A549 (cell line): ENCODE data around the gene RAX. TPM values are rescaled to one million over a fixed set of nuclear protein-coding genes. Genes with fewer than 3 reads are reported as not detected.

Experiments used
- ATAC-seq, 2 experiments: fragments of 200-7000 bp in 1 of 2; fragments of >200 bp in 1 of 2; cut with Nextera tagmentation in 1 of 2; cut with Tn5 transposase in 1 of 2; 3 replicates each; pipeline versions ENCODE4 v1.8.0 to v1.9.1; 2018 to 2020; ENCODE audit warnings: mild to moderate bottlenecking in 1 of 2, moderate library complexity in 1 of 2
- CTCF ChIA-PET: fragments of 300-600 bp; sonication (Branson Sonifier 250); formaldehyde crosslinking; extraction: SDS; loops from one replicate; lab custom pipeline; 2021; ENCODE audit warnings: antibody characterized with exemption, inconsistent platforms; lab: Yijun Ruan, JAX
- POLR2A ChIA-PET: fragments of 350-600 bp; formaldehyde crosslinking; extraction: SDS; loops from one replicate; lab custom pipeline; 2021; ENCODE audit warnings: antibody characterized with exemption, inconsistent platforms; lab: Yijun Ruan, JAX
- DNase-seq, 2 experiments: peaks; one replicate each; pipeline versions ENCODE4 v3.0.0 to v3.0.0-alpha.2; 2011 to 2016; ENCODE audit warnings: low read depth in 1 of 2, low spot score in 1 of 2
- FAIRE-seq: peaks from 2 replicates; lab custom pipeline; 2011; peaks lifted over from hg19 to GRCh38; lab: Jason Lieb, UNC
- H3K27ac ChIP-seq, 2 experiments: fragments of >200 bp; sonication (Bioruptor Twin); formaldehyde crosslinking; 3 replicates each; pipeline ENCODE4 v1.5.1; 2016 to 2017
- H3K4me1 ChIP-seq: fragments of >200 bp; sonication (Bioruptor Twin); formaldehyde crosslinking; 3 replicates; pipeline ENCODE4 v1.6.1; 2016
- H3K4me2 ChIP-seq: fragments of >200 bp; sonication (Bioruptor Twin); formaldehyde crosslinking; 3 replicates; pipeline ENCODE4 v1.6.1; 2016
- H3K4me3 ChIP-seq: fragments of >200 bp; sonication (Bioruptor Twin); formaldehyde crosslinking; 3 replicates; pipeline ENCODE4 v1.5.1; 2016
- H3K9me3 ChIP-seq: fragments of >200 bp; sonication (Bioruptor Twin); formaldehyde crosslinking; 3 replicates; pipeline ENCODE4 v1.6.1; 2016
- CHD2 ChIP-seq: fragments of 150-350 bp; IDR thresholded peaks from 2 replicates; pipeline ENCODE4 v1.6.1; 2014; ENCODE audit warnings: low read length; ENCODE audit not compliant: partially characterized antibody
- EHF ChIP-seq: fragments of 250-450 bp; sonication (Bioruptor Pico); IDR thresholded peaks from 2 replicates; pipeline ENCODE4 v1.5.0; 2020; ENCODE audit warnings: mild to moderate bottlenecking
- EP300 ChIP-seq, 2 experiments: fragments of >200 bp; sonication (Bioruptor Twin); formaldehyde crosslinking; IDR thresholded peaks; 2 replicates in 1 of 2; 3 replicates in 1 of 2; pipeline ENCODE4 v1.6.1; 2016 to 2017
- ESRRA ChIP-seq: fragments of 150-350 bp; IDR thresholded peaks from 2 replicates; pipeline ENCODE4 v1.6.1; 2014; ENCODE audit warnings: mild to moderate bottlenecking, low read length, borderline replicate concordance
- FOSL2 ChIP-seq, 2 experiments: fragments of 450-650 bp in 1 of 2; fragments of >200 bp in 1 of 2; sonication (Bioruptor Twin) in 1 of 2; formaldehyde crosslinking; IDR thresholded peaks; 2 replicates each; pipeline versions ENCODE4 v1.5.0 to v1.6.1; 2016 to 2020; ENCODE audit warnings: mild to moderate bottlenecking in 1 of 2, moderate library complexity in 1 of 2
- KDM5A ChIP-seq: fragments of 200-600 bp; sonication (generic); IDR thresholded peaks from 2 replicates; pipeline ENCODE4 v1.6.1; 2016; ENCODE audit warnings: antibody characterized with exemption, mild to moderate bottlenecking
- MAFK ChIP-seq: fragments of 450-650 bp; IDR thresholded peaks from 2 replicates; pipeline ENCODE4 v1.6.1; 2014; ENCODE audit not compliant: partially characterized antibody
- MAZ ChIP-seq: fragments of 150-350 bp; IDR thresholded peaks from 2 replicates; pipeline ENCODE4 v1.6.1; 2014; ENCODE audit warnings: antibody characterized with exemption, low read depth, low read length, borderline replicate concordance
- NPAS2 ChIP-seq: fragments of 250-450 bp; sonication (Bioruptor Pico); IDR thresholded peaks from 2 replicates; pipeline ENCODE4 v1.8.0; 2022; ENCODE audit warnings: mild to moderate bottlenecking, moderate library complexity, borderline replicate concordance
- NR3C1 ChIP-seq: fragments of >200 bp; sonication (Bioruptor Twin); formaldehyde crosslinking; IDR thresholded peaks from 3 replicates; pipeline ENCODE4 v1.6.1; 2017
- POLR2AphosphoS2 ChIP-seq: conservative IDR thresholded peaks from 2 replicates; pipeline ENCODE4 v1.6.1; 2012; ENCODE audit warnings: low read length, improper control_type of control experiment, inconsistent platforms
- SMC3 ChIP-seq: fragments of >200 bp; sonication (Bioruptor Twin); formaldehyde crosslinking; IDR thresholded peaks from 3 replicates; pipeline ENCODE4 v1.6.1; 2018; ENCODE audit warnings: inconsistent platforms
- TFCP2L1 ChIP-seq: fragments of 250-450 bp; sonication (Bioruptor Pico); IDR thresholded peaks from 2 replicates; pipeline ENCODE4 v1.5.0; 2021; ENCODE audit warnings: mild to moderate bottlenecking
- TP53 ChIP-seq: fragments of 250-450 bp; sonication (Bioruptor Pico); IDR thresholded peaks from 2 replicates; pipeline ENCODE4 v1.5.0; 2021; ENCODE audit warnings: mild to moderate bottlenecking, moderate library complexity
- ZC3H11A ChIP-seq: fragments of 450-650 bp; IDR thresholded peaks from 2 replicates; pipeline ENCODE4 v1.6.1; 2014; ENCODE audit warnings: antibody characterized with exemption, mild to moderate bottlenecking
- WGBS: methylation state at CpG from one replicate; pipeline ENCODE4 v1.1.6; 2017; ENCODE audit errors: missing lambda C conversion rate; 5-methylcytosine and 5-hydroxymethylcytosine counted together
- polyA plus RNA-seq, 4 experiments: library from polyadenylated mRNA; depleted of rRNA in 3 of 4; stranded (reverse); fragments of >200 nt; fragmentation: RNase III in 1 of 4; extraction: RNeasy Plus Mini Kit Qiagen cat#74134 plus additional on column Dnase treatment in 1 of 4; gene quantifications; 2 replicates in 3 of 4; 3 replicates in 1 of 4; pipeline ENCODE4 v1.2.3, GENCODE V29; 2011 to 2017
- TF ChIP-seq, protein P1 (sequence below): fragments of >200 bp; sonication (Bioruptor Twin); formaldehyde crosslinking; IDR thresholded peaks from 2 replicates; pipeline ENCODE4 v1.6.1; 2016
- TF ChIP-seq, protein P2 (sequence below): IDR thresholded peaks from 2 replicates; pipeline ENCODE4 v1.6.1; 2012
- TF ChIP-seq, protein P3 (sequence below): fragments of 450-650 bp; IDR thresholded peaks from 2 replicates; pipeline ENCODE4 v1.6.1; 2014; ENCODE audit warnings: antibody characterized with exemption
- TF ChIP-seq, protein P4 (sequence below): fragments of >200 bp; sonication (Bioruptor Twin); formaldehyde crosslinking; IDR thresholded peaks from 3 replicates; pipeline ENCODE4 v1.6.1; 2016
- TF ChIP-seq, protein P5 (sequence below): fragments of 250-450 bp; sonication (Bioruptor Pico); IDR thresholded peaks from 2 replicates; pipeline ENCODE4 v1.5.0; 2021; ENCODE audit warnings: mild to moderate bottlenecking, moderate library complexity, borderline replicate concordance

The RAX gene
- polyA plus RNA-seq, 2 of the 4 experiments (the other 2 are of a cell fraction): not detected

DNA sequence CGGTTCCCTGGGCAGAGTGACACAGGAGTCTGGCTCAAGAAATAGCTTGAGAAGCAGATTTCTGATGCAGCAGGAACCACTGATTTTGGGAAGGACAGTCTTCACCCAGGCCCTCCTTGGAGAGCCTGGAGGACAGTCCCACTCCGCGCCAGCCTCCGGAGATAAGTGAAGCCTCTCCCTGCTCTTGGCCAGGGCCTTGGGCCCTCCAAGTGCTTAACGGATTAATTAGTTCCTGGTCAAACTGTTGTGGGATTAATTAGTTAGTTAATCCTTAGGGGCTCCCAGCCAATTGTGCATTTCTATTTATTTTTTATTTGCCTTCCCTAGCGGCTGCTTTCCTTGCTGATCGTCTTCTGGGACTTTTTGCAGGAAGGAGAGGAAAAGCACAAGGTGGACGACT is 25.6 kb upstream of the RAX start:
- Histone ChIP-seq H3K4me3 (no peak overlapping the region), H3K27ac (no peak overlapping the region)
- DNase-seq: no peak
- CTCF ChIA-PET: no interaction called here
- 56% methylated on average over 8 of the region's 8 CpGs for WGBS
- TF ChIP-seq EHF (CRISPR knock-in tag) (no peak), ESRRA (no peak), POLR2AphosphoS2 (no peak), NR3C1 (no peak), MAFK (no peak), SMC3 (no peak), KDM5A (no peak)
- TF ChIP-seq, protein P1, sequence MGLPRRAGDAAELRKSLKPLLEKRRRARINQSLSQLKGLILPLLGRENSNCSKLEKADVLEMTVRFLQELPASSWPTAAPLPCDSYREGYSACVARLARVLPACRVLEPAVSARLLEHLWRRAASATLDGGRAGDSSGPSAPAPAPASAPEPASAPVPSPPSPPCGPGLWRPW: no peak
- TF ChIP-seq, protein P2, sequence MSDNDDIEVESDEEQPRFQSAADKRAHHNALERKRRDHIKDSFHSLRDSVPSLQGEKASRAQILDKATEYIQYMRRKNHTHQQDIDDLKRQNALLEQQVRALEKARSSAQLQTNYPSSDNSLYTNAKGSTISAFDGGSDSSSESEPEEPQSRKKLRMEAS: no peak
- TF ChIP-seq, protein P3, sequence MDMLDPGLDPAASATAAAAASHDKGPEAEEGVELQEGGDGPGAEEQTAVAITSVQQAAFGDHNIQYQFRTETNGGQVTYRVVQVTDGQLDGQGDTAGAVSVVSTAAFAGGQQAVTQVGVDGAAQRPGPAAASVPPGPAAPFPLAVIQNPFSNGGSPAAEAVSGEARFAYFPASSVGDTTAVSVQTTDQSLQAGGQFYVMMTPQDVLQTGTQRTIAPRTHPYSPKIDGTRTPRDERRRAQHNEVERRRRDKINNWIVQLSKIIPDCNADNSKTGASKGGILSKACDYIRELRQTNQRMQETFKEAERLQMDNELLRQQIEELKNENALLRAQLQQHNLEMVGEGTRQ: no peak
- TF ChIP-seq, protein P4, sequence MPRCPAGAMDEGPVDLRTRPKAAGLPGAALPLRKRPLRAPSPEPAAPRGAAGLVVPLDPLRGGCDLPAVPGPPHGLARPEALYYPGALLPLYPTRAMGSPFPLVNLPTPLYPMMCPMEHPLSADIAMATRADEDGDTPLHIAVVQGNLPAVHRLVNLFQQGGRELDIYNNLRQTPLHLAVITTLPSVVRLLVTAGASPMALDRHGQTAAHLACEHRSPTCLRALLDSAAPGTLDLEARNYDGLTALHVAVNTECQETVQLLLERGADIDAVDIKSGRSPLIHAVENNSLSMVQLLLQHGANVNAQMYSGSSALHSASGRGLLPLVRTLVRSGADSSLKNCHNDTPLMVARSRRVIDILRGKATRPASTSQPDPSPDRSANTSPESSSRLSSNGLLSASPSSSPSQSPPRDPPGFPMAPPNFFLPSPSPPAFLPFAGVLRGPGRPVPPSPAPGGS: no peak
- TF ChIP-seq, all 56 proteins: peak for 0
- no peaks in the 10 kb centered on the region for H3K9me3 ChIP-seq
- no peak for FAIRE-seq
- no peaks in the 10 kb centered on the region for H3K4me1 ChIP-seq
- POLR2A ChIA-PET: no interaction called here
- no peak for ATAC-seq
- no peak overlapping the region for H3K4me2 ChIP-seq

DNA sequence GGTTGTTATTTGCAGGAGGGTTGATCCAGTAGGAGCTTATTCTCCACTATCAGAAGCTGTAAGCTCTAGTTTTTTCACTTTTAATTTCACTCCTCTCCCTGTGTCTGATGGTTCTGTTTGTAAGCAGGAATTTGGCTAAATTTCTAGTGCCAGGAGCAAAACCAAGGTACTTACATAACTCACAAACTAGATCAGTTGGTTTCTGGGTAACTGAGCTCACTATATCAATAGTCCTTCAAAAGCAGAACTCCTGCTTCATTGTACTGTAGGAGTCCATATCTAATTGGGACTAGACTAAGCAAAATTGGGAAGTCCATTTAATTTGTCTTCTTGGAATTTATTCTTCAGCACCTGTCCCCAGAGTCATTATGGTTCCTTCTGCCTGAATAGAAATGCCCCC is 20.1 kb upstream of the RAX start:
- ChIA-PET POLR2A (no interaction called here), CTCF (no interaction called here)
- no peak for TF ChIP-seq TP53 (CRISPR knock-in tag)
- no peak for TF ChIP-seq KDM5A
- no peak for TF ChIP-seq MAZ
- no peak for TF ChIP-seq NPAS2 (CRISPR knock-in tag)
- no peak for TF ChIP-seq EP300 (IDR thresholded peaks at IDR 0.05)
- Histone ChIP-seq H3K27ac (no peak overlapping the region), H3K4me2 (no peak overlapping the region), H3K4me3 (no peak overlapping the region), H3K9me3 (no peaks in the 10 kb centered on the region), H3K4me1 (no peaks in the 10 kb centered on the region)
- ATAC-seq: no peak
- no peak for FAIRE-seq
- DNase-seq: no peak

DNA sequence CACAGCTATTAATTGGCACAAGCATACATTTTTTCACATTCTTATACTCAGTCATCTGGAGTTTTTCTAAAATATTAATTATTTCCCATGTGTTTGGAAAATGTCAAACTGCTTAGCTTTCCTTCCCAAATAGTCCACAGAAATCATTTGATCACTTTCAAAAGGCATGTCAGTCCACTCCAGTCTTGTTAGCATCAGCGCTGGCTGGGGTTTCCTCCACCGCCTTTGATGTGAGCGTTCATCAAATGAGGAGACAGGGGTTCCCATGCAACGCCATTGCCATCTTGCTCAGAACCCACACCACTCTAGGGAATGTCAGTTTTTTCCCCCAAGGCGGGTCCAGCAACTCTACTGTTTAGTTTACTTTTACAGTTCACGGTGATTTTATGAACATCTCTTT is 13.1 kb upstream of the RAX start:
- ChIA-PET CTCF (interaction anchor here (0.8 to 1.7 kb wide), 5 partner anchors 10 to 116 kb away, joined by 3 to 8 read pairs (median 5); no protein-coding TSS in a partner anchor), POLR2A (no interaction called here)
- Histone ChIP-seq H3K4me2 (no peak overlapping the region), H3K9me3 (no peaks in the 10 kb centered on the region), H3K27ac (no peak overlapping the region), H3K4me3 (no peak overlapping the region), H3K4me1 (no peaks in the 10 kb centered on the region)
- no peak for ATAC-seq
- WGBS: 28% methylated on average over 6 of the region's 6 CpGs
- TF ChIP-seq FOSL2 (IDR thresholded peaks at IDR 0.05): no peak
- no peak for TF ChIP-seq FOSL2 (CRISPR knock-in tag; IDR thresholded peaks at IDR 0.05)
- TF ChIP-seq ZC3H11A: no peak
- TF ChIP-seq CHD2: no peak
- TF ChIP-seq TFCP2L1 (CRISPR knock-in tag): no peak
- TF ChIP-seq, protein P5, sequence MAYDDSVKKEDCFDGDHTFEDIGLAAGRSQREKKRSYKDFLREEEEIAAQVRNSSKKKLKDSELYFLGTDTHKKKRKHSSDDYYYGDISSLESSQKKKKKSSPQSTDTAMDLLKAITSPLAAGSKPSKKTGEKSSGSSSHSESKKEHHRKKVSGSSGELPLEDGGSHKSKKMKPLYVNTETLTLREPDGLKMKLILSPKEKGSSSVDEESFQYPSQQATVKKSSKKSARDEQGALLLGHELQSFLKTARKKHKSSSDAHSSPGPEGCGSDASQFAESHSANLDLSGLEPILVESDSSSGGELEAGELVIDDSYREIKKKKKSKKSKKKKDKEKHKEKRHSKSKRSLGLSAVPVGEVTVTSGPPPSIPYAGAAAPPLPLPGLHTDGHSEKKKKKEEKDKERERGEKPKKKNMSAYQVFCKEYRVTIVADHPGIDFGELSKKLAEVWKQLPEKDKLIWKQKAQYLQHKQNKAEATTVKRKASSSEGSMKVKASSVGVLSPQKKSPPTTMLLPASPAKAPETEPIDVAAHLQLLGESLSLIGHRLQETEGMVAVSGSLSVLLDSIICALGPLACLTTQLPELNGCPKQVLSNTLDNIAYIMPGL (CRISPR knock-in tag): no peak
- no peak for DNase-seq
- no peak for FAIRE-seq
